GM21515 (cell line): ENCODE results near the gene KIF26B.

Experiments used
- ATAC-seq: cut with Tn5 transposase; IDR thresholded peaks from one replicate; pipeline ENCODE4 v1.9.1; 2021; ENCODE audit not compliant: unreplicated experiment

Gene KIF26B

DNA sequence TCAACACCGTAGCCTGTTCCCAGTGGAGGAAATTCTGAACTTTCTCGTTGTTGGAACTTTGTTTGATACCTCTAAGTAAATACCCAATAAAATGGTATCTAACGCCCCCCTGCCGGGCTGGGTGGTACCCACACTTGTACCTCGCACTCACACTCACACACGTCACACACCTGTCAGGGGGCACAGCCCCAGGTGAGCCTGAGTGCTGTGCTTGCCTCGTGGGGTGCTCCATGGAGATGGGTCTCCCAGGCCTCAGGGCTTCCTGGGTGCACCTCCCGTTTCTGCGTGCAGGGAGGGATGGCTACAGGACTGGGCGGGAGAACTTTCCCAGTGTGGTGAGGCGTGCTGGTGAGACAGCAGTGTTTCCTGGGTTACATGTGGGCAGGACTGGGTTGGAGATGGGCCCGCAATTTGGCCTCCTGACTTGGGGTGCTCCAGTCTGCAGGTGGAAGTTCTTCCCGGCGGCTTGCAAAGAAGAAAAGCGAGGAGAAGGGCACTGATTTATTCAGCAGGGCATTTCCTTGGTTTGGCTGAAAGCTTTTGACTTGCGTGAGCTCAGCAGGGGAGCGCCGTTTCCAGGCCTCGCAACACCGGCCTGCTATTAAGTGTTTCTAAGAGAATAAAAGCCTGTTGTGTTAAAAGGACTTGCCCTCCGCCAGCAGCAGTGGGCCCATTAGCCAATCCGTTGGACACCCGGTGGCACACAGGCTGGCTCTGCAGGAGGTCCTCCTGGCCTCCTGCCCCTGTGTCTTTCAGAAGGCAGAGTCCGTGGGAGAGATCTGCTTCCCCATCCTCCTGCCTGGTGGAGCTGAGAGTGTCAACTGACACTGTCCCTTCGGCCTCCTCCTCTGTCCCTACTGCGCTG is 79.7 kb downstream of the KIF26B start:
- no peak for ATAC-seq

DNA sequence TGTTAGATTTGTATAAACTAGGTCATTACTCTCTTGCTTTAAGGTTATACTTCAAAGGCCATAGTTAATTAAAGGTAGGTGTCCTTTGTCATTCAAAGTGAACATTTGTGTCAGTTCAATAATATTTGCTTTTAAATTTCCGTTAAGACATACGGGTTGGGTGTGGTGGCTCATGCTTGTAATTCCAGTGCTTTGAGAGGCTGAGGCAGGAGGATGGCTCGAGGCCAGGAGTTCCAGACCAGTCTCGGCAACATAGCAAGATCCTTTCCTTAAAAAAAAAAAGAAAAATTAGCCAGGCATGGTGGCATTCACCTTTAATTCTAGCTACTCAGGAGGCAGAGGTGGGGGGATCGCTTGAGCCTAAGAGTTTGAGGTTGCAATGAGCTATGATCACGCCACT is 80.4 kb downstream of the KIF26B start:
- ATAC-seq, result no peak

DNA sequence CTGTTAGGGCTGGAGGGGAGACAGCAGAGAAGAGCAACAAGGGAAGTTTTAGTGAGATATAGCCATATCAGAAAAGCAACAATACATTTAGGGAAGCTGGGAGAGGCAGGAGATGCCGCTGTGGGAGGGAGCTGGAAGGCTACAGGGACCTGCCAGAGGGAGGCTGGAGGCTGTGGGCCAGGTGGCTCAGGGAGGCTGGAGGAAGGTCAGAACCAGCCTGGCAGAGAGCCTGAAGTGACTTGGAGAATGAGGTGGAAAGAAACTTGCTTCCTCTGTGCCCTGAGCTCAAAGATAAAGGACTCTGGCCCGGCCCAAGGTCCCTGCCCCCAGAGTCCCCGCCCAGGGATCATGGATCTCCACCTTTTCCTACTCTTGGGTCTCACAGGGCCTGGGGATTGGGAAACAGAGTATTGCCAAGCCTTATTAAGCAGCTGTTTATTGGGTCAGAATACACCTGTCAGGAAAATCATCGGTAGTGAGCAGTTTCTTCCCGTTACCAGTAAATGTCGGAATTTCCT is 85.9 kb downstream of the KIF26B start:
- no peak for ATAC-seq

DNA sequence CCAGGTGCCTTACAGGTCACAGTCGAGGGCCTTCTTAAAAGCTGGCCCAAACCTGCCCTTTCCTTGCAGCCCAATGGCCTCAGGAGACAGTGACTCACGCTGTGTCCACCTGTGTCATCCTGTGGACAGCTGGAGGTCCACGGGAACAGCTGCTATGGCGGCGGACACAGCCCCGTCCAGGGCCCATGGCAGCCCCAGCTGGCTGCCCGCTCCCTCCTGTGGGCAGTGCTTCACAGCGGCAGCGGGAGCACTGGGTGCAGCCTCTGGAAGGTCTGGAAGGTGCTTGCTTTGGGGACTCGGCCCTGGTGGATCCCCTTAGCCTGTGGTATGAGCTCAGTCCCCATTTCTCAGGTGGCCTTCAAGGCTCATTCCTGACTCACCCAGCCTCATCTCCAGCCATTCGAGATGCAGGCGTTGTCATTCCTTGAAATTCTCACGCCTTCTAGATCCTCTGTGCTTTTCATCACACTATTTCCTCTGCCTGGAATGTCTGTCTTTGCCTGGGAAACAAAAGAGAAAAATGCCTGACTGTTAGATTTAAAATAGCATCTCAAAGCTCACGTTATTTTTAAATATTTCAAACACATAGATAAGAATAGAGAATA is 86.8 kb downstream of the KIF26B start:
- ATAC-seq, result no peak

DNA sequence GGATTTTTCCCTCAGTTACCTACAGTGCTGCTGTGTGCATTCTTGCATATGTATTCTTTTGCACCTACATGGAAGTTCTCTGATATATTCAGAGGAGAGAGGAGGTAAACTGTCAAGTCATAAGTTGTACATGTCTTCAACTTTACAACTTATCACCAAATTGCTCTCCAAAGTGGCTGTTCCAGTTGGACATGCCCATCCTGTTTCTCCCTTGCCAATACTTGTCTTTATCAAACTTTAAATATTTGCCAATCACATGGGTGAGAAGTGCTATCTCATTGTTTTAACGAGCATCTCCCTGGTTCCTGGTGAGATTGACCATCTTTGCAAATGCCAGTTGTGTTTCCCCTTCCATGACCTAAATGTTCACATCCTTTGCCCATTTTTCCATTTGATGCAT is 88.2 kb downstream of the KIF26B start:
- no peak for ATAC-seq

DNA sequence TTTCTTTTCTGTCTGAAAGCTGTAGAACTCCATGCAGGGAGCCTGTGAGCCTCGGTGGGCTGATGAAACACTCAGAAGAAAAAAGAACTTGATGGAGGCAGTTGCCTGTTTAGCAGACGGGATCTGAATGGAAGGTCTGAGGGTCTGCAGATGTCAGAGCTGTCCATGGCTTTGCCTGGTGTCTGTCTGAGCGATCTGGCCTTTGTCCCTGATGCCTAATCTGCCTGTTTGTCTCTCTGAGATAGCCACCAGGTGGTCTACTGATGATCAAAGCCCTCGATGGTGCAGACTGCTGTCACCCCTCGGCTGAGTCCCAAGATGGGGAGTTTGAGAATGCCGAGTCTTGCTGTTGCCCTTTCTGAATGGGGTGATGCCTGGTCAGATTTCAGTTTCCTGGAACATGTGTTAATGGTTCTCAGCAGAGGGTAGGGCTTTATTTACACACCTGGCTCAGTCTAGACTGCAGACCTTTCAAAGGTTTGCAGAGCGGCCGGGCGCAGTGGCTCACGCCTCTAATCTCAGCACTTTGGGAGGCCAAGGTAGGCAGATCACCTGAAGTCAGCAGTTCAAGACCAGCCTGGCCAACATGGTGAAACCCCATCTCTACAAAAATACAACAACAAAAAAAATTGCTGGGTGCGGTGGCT is 90.4 kb downstream of the KIF26B start:
- no peak for ATAC-seq

DNA sequence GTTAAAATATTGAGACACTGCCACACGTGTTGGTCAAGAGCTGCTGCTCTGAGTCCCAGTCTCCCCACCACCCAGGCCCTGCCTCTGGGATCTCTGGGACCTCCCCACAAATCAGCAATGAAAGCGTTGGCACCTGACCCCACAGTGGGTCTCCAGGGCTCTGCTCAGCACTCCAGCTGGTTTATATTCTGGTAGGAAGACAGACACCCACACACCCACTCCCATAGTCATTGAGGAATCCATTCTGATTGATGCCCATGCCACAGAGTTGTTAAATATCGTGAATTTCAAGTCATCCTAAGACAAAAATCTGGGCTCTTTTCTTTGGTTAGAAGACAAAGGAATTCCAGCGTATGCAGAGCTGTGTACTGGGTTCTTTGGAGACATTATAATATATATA is 91.6 kb downstream of the KIF26B start:
- no peak for ATAC-seq

DNA sequence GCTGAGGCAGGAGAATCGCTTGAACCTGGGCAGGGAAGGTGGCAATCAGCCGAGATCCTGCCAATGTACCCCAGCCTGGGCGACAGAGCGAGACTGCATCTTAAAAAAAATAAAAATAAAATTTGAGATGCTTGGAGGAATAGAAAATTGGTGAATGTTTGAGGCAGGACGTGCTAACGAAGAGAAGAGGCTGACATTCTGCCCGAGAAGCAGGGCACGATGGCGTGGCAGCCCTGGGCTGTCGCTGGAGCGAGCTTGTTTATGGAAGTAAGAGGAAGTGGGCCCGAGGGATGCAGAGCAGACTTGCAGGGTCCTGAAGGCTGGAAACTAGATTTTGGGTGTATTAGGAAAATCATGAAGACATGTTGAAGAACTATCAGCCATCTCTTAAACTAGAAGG is 92.6 kb downstream of the KIF26B start:
- no peak for ATAC-seq

DNA sequence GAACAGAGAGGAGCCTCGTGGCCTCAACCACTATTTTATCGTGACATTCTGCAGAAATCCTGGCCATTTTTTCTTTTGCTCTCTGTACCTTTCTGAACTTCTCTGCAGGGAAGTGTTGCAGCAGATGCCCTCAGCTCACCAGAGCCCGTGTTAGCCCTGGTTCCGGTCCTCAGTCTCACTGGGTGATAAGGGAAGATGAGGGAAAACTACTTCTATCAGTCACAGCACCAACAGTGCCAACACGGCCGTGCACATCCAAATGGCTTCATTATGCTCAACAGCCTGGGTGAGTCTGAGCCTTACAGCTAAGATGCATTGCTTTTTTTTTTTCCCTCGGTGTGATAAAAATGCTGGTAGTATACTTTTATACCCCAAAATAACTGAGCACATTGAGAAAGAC is 93.0 kb downstream of the KIF26B start:
- ATAC-seq, result no peak

DNA sequence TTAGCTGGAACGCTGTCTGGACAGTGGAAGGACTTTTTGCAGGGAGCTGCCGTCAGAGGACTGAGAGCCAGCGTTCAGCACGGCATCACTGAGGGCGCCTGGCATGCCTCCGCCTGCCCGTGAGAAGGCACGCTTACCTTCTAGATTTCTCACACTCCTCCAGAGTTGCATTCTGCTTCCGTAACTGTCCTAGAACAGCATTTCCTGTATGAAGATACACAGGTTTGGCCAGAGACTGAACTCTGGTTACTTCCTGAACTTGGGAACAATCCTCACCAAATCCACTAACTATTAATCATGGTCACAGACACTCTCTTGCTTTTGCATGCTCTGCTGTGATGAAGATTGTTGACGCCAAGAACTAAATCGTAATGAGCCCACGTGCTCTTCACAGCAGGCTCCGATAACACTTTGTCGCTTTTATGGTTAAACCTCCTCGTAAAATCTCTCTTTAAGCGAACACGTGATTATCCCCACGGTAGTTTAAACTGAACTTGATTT is 93.5 kb downstream of the KIF26B start:
- no peak for ATAC-seq

DNA sequence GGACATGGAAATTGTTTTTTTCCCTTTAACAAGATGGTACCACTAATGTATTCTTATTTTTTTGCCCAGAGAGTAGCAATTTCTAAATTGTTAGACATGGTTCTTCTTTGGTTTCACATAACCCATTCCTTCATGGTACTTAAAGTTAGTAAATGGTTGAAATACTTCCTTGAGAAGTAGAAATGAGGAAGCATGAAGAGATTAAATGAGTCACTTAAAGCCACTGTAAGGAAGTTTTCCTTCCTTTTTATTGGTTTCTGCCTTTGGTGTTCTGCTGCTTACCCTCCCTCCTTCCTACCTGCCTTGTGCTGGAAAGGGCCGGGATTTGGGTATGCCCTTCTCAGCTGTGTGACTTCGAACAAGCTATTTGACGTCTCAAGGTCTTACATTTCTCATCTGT is 101.0 kb downstream of the KIF26B start:
- no peak for ATAC-seq

DNA sequence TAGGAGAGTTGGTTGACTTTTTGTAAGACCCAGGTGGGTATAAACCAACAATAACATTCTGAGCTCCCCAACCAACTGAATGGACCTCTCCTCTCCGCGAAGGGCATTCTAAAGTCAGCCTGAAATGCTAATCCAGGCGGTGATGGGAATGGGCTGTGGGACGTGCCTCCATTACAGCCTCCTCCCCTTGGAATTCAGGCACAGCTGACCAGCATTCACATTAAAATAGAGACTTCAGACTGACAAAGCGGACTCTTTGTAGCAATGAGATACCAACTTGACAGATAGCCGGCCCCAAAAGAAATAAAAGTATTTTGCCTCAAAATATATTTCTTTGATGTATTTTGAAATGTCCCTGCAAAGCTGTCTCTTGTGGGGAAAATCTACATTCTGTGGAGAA is 101.7 kb downstream of the KIF26B start:
- ATAC-seq, result no peak

DNA sequence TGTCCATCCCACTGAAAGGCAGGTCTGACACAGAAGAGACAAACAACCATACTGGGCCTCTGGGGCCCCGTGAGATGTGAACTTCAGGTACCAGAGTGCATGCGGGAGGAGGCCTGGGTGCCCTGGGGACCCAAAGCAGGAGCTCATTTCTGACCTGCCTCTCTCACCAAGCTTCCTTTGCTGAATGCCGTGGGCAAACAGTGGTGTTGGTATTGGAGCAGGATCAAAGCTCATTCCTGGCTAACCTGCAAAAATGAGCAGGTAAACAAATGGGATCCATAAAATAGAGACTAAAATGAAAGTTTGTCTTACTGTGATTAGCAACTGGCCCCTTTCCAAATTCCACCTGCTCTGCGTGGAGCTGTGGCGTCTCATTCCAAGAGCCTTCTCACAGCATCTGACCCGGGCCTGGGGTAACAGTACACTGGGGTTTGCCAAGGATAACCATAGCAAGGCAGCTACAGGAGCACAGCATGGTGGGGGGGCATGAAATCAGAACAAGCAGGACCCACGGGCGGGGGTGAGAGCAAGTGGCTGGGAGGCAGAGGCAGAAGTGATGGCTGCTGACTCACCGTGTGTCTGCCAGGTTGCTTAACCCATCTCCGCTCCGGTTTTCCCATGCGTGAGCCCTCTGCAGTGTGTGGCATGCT is 103.6 kb downstream of the KIF26B start:
- ATAC-seq, result no peak

DNA sequence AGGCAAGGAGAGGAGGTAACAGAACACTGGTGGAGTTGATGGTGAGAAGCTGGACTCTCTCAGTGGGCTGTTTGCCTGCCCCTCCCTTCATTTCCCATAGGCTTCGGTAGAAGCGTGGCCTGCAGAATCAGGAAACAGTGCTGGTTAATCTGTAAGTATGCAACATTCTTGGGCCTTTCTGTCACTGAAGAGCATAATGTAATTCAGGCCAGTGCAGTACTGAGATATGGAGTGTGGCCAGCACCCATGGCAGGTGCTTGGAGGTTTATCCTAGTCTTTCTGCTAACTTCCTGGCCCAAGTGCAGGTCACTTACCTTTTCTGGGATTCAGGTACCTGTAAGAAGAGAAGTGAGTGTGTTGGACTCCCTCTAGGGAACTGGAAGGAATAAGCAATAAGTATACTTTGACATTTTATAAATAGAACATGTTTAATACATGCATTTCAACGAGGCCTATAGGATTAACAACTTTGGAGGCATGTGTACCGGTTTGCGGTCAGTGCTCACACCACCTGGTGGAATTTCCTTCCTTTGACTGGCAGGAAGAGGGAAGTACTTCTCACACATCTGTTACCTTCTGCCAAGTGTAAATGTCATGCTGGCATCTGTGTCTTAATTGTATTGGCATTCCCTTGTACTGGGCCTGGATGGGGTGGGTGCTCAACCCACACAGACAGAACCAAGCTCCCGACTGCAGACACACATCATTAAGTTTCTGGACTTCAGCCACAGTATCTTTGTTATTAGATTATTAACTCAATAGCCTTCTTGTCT is 105.5 kb downstream of the KIF26B start:
- no peak for ATAC-seq

DNA sequence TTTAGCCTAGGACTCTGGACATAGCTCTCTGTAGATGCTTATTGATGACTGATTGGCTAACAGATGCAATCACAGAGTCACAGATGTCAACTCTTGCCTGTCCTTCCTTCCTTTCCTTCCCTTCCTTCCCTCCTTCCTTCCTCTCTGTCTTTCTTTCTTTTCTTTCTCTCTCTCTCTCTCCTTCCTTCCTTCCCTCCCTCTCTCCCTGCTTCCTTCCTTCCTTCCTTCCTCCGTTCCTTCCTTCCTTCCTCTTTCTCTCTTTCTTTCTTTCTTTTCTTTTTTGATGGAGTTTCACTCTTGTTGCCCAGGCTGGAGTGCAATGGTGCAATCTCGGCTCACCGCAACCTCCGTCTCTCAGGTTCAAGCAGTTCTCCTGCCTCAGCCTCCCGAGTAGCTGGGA is 106.1 kb downstream of the KIF26B start:
- ATAC-seq, result no peak

DNA sequence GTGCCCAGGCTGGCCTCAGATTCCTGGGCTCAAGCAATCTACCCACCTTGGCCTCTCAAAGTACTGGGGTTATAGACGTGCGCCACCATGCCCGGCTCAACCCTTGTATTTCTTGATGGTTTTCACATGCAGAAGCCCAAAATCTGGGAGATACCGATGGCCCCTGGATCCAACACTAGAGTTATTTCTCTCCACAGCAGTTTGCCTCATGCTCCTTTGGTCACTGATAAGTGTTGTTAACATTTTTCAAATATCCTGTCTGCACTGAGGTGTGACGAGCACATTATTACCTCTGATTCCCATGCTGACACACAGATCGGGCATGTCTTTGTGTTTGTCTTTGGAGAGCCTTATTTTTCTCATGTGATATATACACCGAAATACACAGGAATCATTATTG is 107.0 kb downstream of the KIF26B start:
- no peak for ATAC-seq

DNA sequence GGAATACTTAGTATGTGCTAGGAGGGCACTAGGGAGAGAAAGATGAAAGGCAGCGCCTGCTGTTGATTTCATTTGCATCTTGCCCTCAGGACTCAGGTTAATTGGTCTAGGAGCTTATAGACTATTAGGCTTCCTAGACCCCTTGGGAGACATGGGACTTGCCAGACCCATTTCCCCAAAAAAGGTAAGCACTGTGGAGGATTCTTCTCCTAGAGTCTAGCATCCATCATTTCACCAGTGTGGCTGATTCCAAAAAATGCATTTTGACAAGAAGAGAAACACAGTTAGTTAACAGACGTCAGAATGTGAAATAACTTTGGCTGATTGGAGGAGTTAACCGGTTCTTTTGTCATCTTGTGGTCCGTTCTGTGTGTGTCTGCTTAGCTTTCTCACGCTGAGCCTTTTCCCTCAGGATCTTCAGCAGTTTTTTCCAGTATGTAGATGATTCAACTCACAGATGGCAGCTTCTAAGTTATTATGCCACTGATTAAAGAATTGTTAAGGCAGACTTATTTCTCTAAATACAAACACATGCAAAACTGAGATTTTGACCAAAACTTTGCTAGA is 108.8 kb downstream of the KIF26B start:
- no peak for ATAC-seq

DNA sequence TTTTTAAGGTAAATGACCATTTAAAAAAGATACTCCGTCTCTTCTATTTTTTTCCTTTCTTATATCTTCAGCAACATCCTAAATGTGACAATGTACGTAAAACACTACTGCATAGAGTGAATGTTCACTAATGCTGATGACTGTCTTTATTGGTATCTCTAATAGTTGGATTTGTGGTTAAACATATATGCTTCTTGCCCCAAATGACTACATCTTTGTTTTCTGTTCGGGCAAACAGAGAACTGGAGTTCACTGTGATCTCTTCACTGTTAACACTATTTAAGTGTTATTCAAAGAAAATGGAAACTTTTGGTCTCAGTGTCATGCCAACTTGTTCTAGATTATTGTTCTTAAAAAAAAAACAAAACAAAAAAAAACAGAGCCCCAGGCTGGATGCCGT is 109.4 kb downstream of the KIF26B start:
- no peak for ATAC-seq

DNA sequence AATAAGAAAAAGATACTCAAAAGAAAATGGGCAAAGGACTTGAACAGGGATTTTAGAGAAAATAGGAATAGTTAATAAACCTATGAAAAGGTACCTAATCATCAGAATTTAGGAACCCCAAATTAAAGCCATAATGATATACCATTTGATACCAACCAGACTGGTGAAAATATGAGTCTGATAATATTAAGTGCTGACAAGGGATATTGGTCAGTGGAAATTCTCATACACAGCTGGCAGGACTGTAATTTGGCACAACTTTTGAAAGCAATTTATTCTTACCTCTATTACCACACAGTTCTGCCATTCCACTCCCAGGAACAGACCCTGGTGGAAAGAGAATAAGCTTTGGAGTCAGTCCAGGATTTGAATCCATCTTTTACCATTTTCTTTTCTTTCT is 111.3 kb downstream of the KIF26B start:
- no peak for ATAC-seq

DNA sequence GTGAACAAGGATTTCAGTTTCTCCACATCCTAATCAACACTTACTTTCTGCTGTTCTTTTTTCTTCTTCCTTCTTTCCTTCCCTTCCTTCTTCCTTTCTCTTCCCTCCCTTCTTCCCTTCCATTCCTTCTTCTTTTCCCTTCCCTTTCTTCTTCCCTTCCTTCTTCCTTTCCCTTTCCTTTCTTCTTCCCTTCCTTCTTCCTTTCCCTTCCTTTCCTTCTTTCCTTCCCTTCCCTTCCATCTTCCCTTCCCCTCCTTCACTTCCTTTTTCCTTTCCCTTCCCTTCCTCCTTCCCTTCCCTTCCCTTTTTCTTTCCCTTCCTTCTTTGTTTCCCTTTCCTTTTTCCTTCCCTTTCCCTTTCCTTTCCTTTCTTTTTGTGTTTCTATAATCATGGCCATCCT is 115.3 kb downstream of the KIF26B start:
- no peak for ATAC-seq
